HG03439 (cell line): ENCODE results near the gene LTBP1.
"Not testable (repeated sequence)": the region's sequence is repeated elsewhere in the genome, so short reads cannot be mapped to it uniquely, and the experiment has no call there.

ENCODE experiments used
- ATAC-seq: cut with Tn5 transposase; IDR thresholded peaks from one replicate; pipeline ENCODE4 v1.9.1; 2021; ENCODE audit warnings: mild to moderate bottlenecking, moderate library complexity; ENCODE audit not compliant: unreplicated experiment

LTBP1 gene

GRCh38 chr2:32960647-32961403, 14.1 kb downstream of the LTBP1 start:
- ATAC-seq, result no peak

DNA sequence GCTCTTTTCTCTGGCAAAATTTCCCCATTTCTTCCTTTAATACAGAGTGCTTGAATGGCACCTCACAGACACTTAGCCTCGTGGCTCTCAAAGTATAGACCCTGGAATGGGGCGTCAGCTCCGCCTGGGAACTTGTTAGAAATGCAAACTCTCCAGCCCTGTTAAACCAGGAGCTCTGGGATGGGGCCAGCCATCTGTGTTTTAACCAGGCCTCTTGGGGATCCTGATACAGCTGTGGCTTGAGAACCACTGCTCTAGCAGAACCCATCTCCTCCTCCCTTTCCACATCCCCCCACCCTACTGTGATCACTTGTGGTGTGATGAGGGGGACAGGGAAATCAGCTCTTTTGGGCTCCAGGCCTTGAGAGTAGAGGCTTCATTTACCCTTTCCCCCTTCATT, 15.9 kb downstream of the LTBP1 start:
- ATAC-seq, result no peak

- no peak for ATAC-seq
Observed at GRCh38 chr2:32963941-32964340, 17.2 kb downstream of the LTBP1 start.

DNA sequence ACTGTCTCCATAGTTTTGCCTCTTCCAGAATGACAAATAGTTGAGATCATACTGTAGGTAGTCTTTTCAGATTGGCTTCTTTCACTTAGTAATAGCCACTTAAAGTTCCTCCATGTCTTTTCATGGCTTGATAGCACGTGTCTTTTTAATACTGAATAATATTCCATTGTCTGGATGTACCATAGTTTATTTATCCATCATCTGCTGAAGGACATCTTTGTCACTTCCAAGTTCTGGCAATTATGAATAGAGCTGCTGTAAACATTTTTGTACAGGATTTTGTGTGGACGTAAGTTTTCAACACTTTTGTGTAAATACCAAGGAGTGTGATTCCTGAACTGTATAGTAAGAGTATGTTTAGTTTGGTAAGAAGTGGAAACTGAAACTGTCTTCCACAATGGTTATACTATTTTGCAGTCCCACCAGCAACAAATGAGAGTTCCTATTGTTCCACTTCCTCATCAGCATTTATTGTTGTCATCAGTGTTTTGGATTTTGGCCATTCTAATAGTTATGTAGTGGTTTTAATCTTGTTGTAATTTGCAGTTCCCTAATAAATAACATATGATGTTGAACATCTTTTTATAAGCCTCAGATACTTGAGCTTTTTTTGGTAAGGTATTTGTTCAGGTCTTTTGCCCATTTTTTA, 18.9 kb downstream of the LTBP1 start:
- no peak for ATAC-seq

GRCh38 chr2:32969444-32970162, 22.9 kb downstream of the LTBP1 start:
- ATAC-seq, result no peak

DNA sequence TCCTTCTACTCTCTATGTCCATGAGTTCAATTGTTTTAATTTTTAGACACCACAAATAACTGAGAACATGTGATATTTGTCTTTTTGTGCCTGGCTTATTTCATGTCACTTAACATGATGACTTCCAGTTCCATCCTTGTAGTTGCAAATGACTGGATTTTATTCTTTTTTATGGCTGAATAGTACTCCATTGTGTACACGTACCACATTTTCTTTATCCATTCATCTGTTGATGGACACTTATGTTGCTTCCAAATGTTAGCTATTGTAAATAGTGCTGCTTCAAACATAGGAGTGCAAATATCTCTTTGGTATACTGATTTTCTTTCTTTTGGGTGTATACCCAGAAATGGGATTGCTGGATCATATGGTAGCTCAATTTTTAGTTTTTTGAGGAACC, 27.0 kb downstream of the LTBP1 start:
- ATAC-seq, result not testable (repeated sequence)

DNA sequence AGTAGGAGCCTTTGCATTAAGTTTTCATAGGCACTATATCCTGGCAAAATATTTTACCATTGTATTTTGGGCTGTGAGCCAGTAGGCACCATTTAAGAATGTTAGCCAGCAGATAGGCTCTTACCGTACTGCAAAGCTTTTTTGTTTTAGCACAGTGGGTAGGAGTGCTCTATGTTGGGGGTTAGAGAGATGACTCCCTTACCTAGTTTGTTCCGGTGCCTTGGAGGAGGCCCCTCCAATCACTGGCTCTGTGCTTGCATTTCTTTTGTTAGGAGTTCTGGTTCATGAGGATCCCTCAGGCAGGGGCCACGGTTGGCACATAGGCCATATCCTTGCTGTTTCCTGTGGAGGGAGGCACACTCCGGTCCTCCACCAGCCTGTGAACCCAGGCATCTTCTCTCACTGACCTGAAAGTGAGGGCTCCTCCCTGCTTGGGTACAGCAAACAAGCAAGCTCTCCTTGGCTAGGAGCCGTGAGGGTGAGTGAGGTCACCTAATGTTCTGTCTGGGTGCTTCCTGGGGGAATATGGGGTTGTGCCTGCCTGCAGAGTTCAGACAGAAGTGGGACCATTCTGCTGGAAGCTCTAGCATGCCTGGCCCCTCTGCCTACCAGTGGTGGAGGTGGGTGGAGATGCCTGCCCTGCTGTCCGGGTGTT, 29.8 kb downstream of the LTBP1 start:
- ATAC-seq, result no peak

DNA sequence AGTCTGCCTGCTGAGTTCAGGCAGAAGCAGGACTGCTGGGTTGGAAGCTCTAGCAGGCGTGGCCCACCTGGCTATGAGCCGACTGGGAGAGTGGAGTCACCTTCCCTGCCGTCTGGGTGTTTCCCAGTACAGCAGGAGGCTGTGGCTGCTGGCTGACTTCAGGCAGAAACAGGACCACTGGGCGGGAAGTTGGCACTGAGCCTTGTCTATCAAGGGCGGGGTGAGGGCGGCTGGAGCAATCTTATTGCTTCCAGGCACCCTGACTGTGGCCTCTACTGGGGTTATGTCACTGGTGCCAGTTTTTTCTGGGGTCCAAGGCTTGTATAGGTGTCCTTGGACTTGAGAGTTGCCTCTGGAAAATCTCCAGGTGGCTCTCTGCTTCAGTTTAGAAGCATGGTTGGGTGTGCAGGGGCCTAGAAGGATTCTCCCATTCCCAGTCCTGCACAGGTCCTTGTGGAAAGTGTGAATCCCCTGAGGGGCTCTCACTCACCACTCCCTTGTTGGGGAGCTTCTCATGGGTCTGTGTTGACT, 30.5 kb downstream of the LTBP1 start:
- ATAC-seq, result no peak

DNA sequence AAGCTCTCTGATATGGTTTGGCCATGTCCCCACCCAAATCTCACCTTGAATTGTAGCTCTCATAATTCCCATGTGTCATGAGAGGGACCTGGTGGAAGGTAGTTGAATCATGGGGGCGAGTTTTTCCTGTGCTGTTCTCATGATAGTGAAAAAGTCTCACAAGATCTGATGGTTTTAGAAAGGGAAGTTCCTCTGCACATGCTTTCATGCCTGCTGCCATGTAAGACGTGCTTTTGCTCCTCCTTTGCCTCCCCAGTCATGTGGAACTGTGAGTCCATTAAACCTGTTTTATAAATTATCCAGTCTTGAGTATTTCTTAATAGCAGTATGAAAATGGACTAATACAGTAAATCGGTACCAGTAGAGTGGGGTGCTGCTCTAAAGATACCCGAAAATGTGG, 34.9 kb downstream of the LTBP1 start:
- no peak for ATAC-seq

GRCh38 chr2:32983193-32983924, 36.6 kb downstream of the LTBP1 start:
- not testable (repeated sequence) for ATAC-seq

DNA sequence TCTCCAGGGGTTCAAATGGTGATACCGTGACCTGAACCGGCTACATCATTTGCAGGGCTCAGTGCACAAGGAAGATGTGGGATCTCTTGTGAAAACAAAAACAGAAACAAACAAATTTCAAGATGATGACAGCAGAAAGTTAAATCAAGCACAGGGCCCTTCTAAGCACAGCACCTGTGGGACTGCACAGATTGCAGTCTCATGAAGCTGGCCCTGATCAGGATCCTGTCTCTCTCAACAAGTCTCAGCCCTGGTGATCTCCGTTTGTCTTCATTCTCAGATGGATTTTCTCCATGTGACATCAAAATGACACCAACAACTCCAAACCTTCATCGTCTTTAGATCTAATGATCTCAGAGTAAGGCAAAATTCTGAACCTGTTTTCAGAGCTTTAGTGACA, 39.7 kb downstream of the LTBP1 start:
- ATAC-seq, result no peak

GRCh38 chr2:32988525-32988924, 41.8 kb downstream of the LTBP1 start:
- no peak for ATAC-seq

DNA sequence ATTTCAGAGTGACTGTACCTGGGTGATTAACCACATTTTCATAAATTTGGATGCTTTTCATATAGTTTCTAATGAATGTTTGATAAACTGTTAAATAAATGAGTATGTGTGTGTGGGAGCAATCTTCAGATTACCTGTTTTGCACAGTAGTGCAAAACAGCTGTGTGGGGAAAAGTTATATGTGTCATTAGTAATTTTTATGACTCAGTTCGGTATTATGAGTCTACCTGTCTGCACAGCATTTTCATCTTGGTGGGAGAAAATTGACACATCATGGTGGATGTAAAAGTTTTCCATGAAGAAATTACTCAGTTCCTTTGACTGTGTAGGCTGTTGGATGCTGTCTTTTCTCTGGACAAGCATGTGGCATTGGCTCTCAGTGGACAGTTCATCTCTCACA, 43.8 kb downstream of the LTBP1 start:
- no peak for ATAC-seq

- ATAC-seq, result no peak
Observed at GRCh38 chr2:32991091-32991845, 44.5 kb downstream of the LTBP1 start.

GRCh38 chr2:32993005-32993539, 46.3 kb downstream of the LTBP1 start:
- no peak for ATAC-seq

GRCh38 chr2:32997705-32998104, 51.0 kb downstream of the LTBP1 start:
- ATAC-seq, result no peak

DNA sequence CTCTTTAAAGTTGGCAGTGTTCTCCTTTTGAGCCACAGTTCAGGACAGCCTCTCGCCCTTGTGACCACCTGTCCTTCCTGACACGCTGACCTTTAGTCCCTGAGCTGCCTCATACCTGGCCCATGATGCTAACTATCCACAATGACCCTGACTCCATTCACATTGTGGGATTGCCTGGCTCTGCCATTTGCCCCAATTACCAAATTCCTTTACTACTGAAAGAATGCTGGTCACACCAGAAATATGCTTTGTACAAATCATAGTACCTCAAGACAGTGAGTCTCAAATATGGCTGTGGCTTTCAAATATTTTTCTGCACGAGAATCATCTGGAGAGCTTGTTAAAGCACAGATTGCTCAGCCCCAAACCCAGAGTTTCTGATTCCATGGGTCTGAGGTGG, 54.2 kb downstream of the LTBP1 start:
- ATAC-seq, result no peak

GRCh38 chr2:33001823-33002222, 55.1 kb downstream of the LTBP1 start:
- no peak for ATAC-seq

- no peak for ATAC-seq
Observed at GRCh38 chr2:33002863-33003262, 56.1 kb downstream of the LTBP1 start.

DNA sequence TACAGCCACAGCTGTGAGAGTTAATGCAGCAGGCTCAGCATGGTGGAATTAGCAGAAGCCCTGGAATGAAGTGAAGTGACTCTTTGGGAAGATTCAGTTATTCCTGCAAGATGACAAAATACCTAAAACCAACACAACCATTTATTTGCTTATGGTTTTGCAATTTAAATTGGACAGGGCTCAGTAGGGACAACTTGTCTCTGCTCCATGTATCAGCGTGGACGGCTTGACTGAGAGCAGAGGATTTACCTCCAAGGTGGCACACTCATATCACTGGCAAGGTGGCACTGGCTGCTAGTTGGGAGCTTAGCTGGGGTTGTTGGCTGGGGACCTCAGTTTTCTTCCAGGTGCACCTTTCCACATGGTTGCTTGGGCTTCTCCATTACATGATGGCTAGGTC, 58.3 kb downstream of the LTBP1 start:
- ATAC-seq, result no peak
